CD4-positive, alpha-beta T cell treated with Interferon alpha-2 for 1 hour (primary cell): ENCODE data around the gene FRY.

ENCODE experiments used
- DNase-seq, 2 donors: peaks; one replicate each; pipeline ENCODE4 v3.0.0-alpha.2; 2020 to 2022

Gene FRY

GRCh38 chr13:32266130-32266529, 234.6 kb downstream of the FRY start:
- no peak for DNase-seq

- peak; percentile 31 to 55 for DNase-seq
These were observed 236.4 kb downstream of the FRY start for GRCh38 chr13:32267836-32268439.

- DNase-seq: no peak
These were observed 240.6 kb downstream of the FRY start for GRCh38 chr13:32272021-32272683.

GRCh38 chr13:32277839-32278238, 246.3 kb downstream of the FRY start:
- no peak for DNase-seq

- no peak for DNase-seq
These were observed 246.9 kb downstream of the FRY start for GRCh38 chr13:32278426-32278825.

GRCh38 chr13:32281096-32281495, 249.5 kb downstream of the FRY start:
- DNase-seq: no peak

- DNase-seq: no peak
These were observed 250.6 kb downstream of the FRY start for GRCh38 chr13:32282096-32282711.

GRCh38 chr13:32284927-32285632, 253.5 kb downstream of the FRY start:
- no peak for DNase-seq

GRCh38 chr13:32285633-32285965, 254.0 kb downstream of the FRY start:
- no peak for DNase-seq

- DNase-seq: no peak
These were observed 265.6 kb downstream of the FRY start for GRCh38 chr13:32297206-32297605.

- DNase-seq: no peak
These were observed 267.1 kb downstream of the FRY start for GRCh38 chr13:32298695-32299094.

GRCh38 chr13:32299893-32300292, 268.3 kb downstream of the FRY start:
- DNase-seq: no peak

GRCh38 chr13:32300406-32300805, 268.8 kb downstream of the FRY start:
- no peak for DNase-seq

- DNase-seq: no peak
These were observed 269.3 kb downstream of the FRY start for GRCh38 chr13:32300920-32301319.

- DNase-seq: no peak
These were observed 270.9 kb downstream of the FRY start for GRCh38 chr13:32302461-32302860.

GRCh38 chr13:32305646-32306045, 274.1 kb downstream of the FRY start:
- DNase-seq: no peak

GRCh38 chr13:32309312-32310133, 277.9 kb downstream of the FRY start:
- DNase-seq: no peak

GRCh38 chr13:32310134-32310706, 278.6 kb downstream of the FRY start:
- peak; percentile 35 to 73 for DNase-seq

- DNase-seq: no peak
These were observed 279.8 kb downstream of the FRY start for GRCh38 chr13:32311188-32311897.

GRCh38 chr13:32314271-32315237, 283.0 kb downstream of the FRY start:
- DNase-seq: peak; percentile 87 to 90
